GM19452 (cell line): ENCODE data around the gene ZNF575.
"Not testable (repeated sequence)": the region's sequence is repeated elsewhere in the genome, so short reads cannot be mapped to it uniquely, and the experiment has no call there.

Experiments used
- ATAC-seq: cut with Tn5 transposase; IDR thresholded peaks from one replicate; pipeline ENCODE4 v1.9.1; 2021; ENCODE audit not compliant: unreplicated experiment

ZNF575 gene

GRCh38 chr19:43540381-43540780 lies 7.4 kb downstream of the ZNF575 start:
- ATAC-seq: no peak

- ATAC-seq: no peak
Measured at GRCh38 chr19:43541920-43542650, 9.1 kb downstream of the ZNF575 start.

DNA sequence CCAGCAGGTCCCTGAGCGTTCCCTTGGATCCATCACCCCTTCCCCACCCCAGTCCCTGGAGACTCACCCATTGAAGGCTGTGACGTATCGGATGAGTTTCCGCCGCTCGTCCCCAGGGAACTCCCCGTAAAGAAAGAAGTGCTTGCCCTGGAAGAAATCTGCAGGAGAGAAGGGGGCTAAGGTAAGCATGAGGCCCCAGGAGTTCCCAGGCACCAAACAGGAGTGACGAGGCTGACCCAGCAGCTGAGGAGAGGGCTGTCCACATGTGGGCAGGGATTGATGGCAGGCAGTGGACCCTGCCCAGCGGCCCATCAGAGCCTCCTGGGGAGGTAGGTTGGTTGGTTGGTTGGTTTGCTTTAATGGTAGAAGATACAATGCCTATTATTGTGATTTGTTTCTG lies 11.1 kb downstream of the ZNF575 start:
- ATAC-seq: no peak

GRCh38 chr19:43545276-43545675 lies 12.3 kb downstream of the ZNF575 start:
- ATAC-seq: no peak

DNA sequence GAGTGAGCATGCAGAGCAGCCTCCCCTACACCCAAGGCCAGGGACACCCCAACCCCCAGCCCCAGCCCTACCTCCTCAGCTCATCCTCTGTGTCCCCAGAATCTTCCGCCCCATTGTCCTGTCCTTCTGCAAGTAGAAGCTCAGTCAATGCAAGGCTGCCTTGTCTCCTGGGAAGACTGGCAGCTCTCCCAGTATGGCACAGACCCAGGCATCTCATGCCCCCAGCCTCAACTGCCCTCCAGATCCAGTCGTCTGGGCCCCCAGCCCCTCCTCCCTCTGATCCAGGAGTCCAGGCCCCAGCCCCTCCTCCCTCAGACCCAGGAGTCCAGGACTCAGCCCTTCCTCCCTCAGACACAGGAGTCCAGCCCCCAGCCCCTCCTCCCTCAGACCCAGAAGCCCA lies 13.0 kb downstream of the ZNF575 start:
- no peak for ATAC-seq

DNA sequence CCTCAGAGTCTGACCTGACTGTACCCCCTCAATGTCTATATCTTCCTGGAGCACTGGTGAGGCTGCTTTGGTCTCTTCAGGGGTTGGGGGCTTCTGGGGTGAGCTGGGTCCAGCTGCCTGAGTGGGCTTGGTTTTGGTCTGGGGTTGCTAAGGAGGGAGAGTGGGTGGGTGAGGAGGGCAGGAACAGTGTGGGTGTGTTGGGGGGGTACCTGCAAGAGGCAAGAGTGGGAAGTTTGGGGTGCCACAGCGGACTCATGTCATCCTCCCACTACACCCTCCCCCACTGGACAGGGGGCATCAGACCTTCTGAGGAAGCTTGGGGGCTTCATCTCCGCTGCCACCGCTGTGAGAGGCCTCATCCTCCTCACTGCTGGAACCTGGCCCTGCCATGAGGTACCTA lies 13.6 kb downstream of the ZNF575 start:
- no peak for ATAC-seq

- ATAC-seq: not testable (repeated sequence)
Measured at GRCh38 chr19:43547926-43548325, 14.9 kb downstream of the ZNF575 start.

- ATAC-seq: no peak
Measured at GRCh38 chr19:43548706-43549105, 15.7 kb downstream of the ZNF575 start.

DNA sequence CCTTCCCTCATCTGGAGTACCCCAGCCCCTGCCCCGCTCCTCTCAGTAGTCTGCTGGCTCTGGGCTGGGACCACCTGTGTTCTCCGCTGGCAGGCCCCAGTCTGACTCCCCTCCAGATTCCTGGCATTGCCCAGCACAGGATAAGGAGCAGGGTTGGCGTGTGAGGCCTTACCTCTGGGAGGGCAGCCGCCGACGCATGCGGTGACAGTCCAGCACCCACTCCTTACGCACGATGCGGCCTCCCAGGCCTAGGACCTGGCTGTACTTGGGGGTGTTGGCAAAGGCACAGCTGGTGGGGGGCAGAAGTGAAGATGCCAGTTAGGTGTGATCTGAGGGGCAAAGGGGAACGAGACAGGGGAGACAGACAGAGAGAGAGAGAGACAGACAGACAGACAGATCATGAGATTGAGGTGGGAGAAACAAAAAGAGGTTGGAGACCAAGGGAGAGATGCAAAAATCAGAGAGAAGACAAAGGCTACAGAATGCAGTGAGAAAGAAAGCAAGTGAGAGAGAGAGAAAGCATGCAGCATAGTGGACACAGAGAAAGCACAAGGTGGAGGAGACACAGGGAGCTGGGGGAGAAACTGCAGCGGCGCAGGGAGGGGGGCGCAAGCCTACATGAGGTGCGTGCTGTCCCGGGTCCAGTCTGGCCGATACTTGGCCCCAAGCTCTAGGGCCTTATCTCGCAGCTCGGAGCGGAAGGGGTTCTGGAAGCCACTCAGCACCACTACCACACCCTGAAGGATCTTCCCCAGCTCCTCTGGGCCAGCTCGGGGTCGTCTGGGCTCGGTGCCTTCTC lies 18.6 kb downstream of the ZNF575 start:
- ATAC-seq: no peak

- ATAC-seq: no peak
Measured at GRCh38 chr19:43552198-43552450, 19.1 kb downstream of the ZNF575 start.

DNA sequence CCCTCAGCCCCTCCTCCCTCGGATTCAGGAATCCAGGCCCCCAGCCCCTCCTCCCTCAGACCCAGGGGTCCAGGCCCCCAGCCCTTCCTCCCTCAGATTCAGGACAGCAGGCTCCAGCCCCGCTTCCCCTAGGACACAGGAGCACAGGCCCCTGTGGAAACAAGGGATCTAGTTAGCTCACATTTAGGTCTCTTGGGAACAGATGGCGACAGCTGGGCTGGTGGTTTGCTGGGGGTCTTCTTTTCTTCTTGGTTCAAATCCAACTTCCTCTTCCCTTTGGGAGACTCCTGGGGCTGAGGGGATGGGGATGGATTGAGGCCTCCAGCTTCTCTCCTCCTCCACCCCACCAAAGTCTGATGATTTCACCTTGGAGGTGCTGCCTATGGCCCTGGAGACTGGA lies 19.6 kb downstream of the ZNF575 start:
- no peak for ATAC-seq

DNA sequence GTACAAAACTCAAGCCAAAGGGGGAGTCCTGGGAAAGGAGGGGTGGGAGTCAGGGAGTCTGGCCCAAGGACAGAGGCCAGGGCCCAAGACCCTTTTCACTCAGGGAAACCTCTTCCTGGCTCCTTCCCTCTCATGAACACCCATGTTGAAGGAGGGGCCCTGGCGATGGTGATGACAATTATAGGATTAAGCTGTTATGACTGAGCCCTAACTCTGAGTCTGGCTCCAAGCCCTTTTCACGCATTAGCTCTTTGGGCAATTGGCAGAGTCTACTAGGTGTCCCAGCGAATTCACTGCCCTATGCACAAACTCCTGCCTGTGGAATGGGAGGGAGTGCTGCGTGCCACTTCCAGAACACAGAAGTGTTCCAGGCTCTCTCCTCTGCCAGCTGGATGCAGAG lies 20.7 kb downstream of the ZNF575 start:
- ATAC-seq: no peak

GRCh38 chr19:43554317-43554895 lies 21.4 kb downstream of the ZNF575 start:
- no peak for ATAC-seq

DNA sequence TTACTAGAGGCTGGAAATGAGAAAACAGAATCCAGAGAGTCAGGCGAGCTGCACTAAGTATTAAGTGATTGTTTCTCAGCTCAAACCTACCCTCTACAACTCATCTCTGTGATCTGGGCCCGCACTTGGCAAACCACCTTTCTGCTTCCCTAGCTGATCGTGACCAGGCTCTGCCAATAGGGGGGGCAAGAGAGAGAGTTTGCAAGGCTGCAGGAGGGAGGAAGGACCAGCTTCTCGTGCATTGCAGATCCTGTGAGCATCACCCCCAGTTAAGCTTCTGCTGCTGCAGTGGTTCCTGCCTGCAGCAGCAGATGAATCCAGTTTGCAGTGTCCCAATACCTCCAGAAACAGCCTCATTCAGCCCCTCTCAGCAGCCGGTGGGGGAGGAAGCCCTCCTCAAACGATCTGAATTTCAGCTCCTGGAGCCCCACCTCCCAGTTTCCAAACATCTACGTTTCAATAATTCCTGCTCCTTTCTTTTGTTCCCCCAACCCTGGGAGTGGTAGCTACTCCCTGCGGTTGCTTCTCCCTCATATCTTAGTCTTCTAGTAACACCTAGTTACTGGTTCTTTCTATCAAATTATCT lies 22.3 kb downstream of the ZNF575 start:
- ATAC-seq: no peak

GRCh38 chr19:43560687-43561086 lies 27.7 kb downstream of the ZNF575 start:
- no peak for ATAC-seq

DNA sequence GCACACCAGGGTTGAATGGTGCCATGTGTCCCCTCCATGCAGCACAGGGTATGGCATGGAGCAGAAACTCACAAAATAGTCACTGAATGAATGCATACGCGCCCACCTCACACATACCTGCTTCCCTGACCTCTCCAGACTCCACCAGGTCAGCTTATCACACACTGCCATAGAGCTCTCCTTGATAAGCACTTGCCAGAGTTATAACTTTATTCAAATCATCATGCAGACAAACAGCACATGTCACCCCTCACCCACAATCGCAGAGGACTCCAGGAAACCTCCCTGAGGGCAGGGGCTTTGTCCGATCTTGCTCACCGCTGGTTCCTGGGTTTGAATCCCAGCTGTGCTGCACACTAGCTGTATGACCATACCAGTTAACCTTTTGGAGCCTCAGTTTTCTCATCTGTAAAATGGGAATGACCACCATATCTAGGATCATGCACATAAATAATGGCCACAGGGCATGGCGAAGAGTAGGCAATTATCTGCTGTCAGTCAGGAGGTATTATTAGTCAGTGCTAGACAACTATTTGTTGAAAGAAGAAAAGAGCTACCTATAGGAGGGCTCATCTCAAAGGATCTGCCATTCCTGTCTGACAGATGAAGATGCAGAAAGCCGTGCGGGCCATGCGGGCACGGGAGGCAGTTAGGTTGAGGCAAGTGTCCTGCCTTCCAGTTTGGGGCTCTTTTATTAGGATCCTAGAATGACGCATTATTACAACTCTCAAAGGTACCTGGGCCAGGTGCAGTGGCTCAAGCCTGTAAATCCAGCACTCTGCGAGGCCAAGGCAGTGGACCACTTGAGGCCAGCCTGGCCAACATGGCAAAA lies 28.4 kb downstream of the ZNF575 start:
- no peak for ATAC-seq

DNA sequence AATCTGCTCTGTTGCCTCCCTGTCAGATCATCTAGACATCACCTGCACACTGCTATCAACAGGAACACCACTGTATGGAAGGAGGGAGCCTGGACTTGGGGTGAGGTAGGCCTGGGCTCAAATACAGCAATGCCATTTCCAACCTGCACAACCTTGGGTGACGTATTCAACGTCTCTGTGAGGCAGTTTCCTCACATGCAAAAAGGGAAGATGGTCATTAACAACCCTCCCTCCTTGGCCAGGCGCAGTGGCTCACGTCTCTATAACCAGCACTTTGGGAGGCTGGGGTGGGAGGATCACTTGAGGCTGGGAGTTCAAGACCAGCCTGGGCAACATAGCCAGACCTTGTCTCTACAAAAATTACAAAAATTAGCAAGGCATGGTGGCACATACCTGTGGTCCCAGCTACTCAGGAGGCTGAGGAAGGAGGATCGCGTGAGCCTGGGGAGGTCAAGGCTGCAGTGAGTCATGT lies 29.3 kb downstream of the ZNF575 start:
- no peak for ATAC-seq

DNA sequence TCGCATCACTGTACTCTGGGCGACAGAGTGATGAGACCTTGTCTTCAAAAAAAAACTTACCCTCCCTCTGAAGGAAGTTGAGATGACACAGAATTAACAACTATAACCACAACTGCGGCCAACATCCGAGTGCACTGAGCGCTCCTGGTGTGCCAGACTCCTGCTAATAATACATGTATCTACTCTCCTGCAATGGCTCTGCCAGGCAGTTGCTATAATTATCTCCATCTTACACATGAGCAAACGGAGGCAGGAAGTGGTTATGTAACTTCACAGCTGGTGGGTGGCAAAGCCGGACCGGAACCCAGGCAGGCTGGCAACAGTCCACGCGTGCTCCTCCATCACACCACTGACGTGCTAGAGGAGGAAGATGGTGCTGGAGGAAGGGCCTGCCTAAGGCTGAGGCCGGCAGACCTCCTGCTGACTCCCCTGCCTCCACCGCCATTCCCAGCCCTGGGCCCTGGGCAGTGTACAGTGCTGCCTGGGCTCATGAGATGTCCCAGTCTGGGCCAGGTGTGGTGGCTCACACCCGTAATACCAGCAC lies 29.8 kb downstream of the ZNF575 start:
- peak; percentile 77 for ATAC-seq

- no peak for ATAC-seq
Measured at GRCh38 chr19:43563816-43564457, 30.9 kb downstream of the ZNF575 start.

DNA sequence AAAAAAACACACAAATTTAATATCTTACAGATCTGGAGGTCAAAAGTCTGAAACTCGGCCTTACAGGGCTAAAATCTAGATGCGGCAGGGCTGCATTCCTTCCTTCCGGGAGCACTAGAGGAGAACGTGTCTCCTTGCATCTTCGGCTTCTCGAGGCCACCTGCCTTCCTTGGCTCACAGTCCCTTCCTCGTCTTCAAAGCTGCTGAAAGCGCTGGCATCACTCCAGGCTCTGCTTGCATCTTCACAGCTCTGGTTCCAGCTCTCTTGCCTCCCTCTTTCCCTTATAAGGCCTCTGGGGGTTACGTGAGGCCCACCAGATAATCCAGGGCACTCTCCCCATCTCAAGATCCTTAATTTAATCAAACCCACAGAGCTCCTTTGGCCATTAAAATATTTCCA lies 31.8 kb downstream of the ZNF575 start:
- ATAC-seq: no peak
